IMR-90 (cell line): ENCODE data around the gene NKD1. TPM values are rescaled to one million over a fixed set of nuclear protein-coding genes. Genes with fewer than 3 reads are reported as not detected.

ENCODE experiments used
- ATAC-seq: fragments of 200-7000 bp; cut with Tn5 transposase; 2 replicates; pipeline ENCODE4 v1.9.1; 2020; ENCODE audit warnings: low read depth, mild to moderate bottlenecking, moderate library complexity
- BruUV-seq: library from RNA; stranded (reverse); fragments of 400-500 nt; replicated peaks from 2 replicates; lab custom pipeline; 2021; lab: Mats Ljungman, UMichigan
- CTCF ChIA-PET: fragments of 300-600 bp; formaldehyde crosslinking; extraction: SDS; loops from one replicate; lab custom pipeline; 2021; ENCODE audit warnings: antibody characterized with exemption; lab: Yijun Ruan, JAX
- POLR2A ChIA-PET: fragments of 300-600 bp; sonication (Branson Sonifier 250); formaldehyde crosslinking; loops from one replicate; lab custom pipeline; 2022; ENCODE audit warnings: antibody characterized with exemption; ENCODE audit not compliant: unreplicated experiment; lab: Charles Lee
- DNase-seq: peaks from one replicate; pipeline ENCODE4 v3.0.0; 2013
- H2AFZ ChIP-seq: replicated peaks from 2 replicates; pipeline ENCODE3; 2013; ENCODE audit warnings: low read length, mild to moderate bottlenecking; ENCODE audit not compliant: poor library complexity
- H2AK5ac ChIP-seq: 2 replicates; pipeline ENCODE4 v1.6.1; 2013; ENCODE audit warnings: low read depth, low read length, inconsistent platforms
- H2AK9ac ChIP-seq: replicated peaks from 2 replicates; pipeline ENCODE3; 2013; ENCODE audit warnings: mild to moderate bottlenecking, low read depth, low read length, moderate library complexity; ENCODE audit not compliant: poor library complexity
- H2BK120ac ChIP-seq: 2 replicates; pipeline ENCODE4 v1.6.1; 2013; ENCODE audit warnings: low read depth, low read length, inconsistent platforms
- H2BK15ac ChIP-seq: 3 replicates; pipeline ENCODE4 v1.6.1; 2013; ENCODE audit warnings: low read depth, low read length, inconsistent platforms
- H2BK20ac ChIP-seq: 2 replicates; pipeline ENCODE4 v1.6.1; 2013; ENCODE audit warnings: low read depth, mild to moderate bottlenecking, inconsistent platforms, low read length, moderate library complexity
- H2BK5ac ChIP-seq: 2 replicates; pipeline ENCODE4 v1.6.1; 2013; ENCODE audit warnings: mild to moderate bottlenecking, low read depth, low read length, inconsistent platforms; ENCODE audit not compliant: poor library complexity, severe bottlenecking
- H3K14ac ChIP-seq: replicated peaks from 2 replicates; pipeline ENCODE4 v1.6.1; 2013; ENCODE audit warnings: low read depth, low read length, inconsistent platforms
- H3K18ac ChIP-seq: 2 replicates; pipeline ENCODE4 v1.6.1; 2013; ENCODE audit warnings: low read depth, low read length, control low read depth
- H3K23ac ChIP-seq: 2 replicates; pipeline ENCODE4 v1.6.1; 2013; ENCODE audit warnings: low read depth, low read length, inconsistent platforms
- H3K27ac ChIP-seq: 2 replicates; pipeline ENCODE4 v1.5.1; 2013; ENCODE audit warnings: mild to moderate bottlenecking, control low read depth, low read length; ENCODE audit not compliant: insufficient read depth
- H3K27me3 ChIP-seq: 2 replicates; pipeline ENCODE4 v1.6.1; 2013; ENCODE audit warnings: low read length; ENCODE audit not compliant: control insufficient read depth, insufficient read depth
- H3K36me3 ChIP-seq: 2 replicates; pipeline ENCODE4 v1.6.1; 2013; ENCODE audit warnings: low read length, mixed read lengths; ENCODE audit not compliant: control insufficient read depth, insufficient read depth
- H3K4ac ChIP-seq: 2 replicates; pipeline ENCODE4 v1.6.1; 2013; ENCODE audit warnings: low read depth, low read length, inconsistent platforms
- H3K4me1 ChIP-seq: 2 replicates; pipeline ENCODE4 v1.6.1; 2013; ENCODE audit warnings: low read length, mixed read lengths; ENCODE audit not compliant: control insufficient read depth, insufficient read depth
- H3K4me2 ChIP-seq: 2 replicates; pipeline ENCODE4 v1.6.1; 2013; ENCODE audit warnings: low read depth, mild to moderate bottlenecking, control low read depth, low read length, moderate library complexity
- H3K4me3 ChIP-seq: 2 replicates; pipeline ENCODE4 v1.5.1; 2013; ENCODE audit warnings: low read depth, mild to moderate bottlenecking, control low read depth, low read length, moderate library complexity; ENCODE audit not compliant: insufficient read depth
- H3K56ac ChIP-seq: 2 replicates; pipeline ENCODE4 v1.6.1; 2013; ENCODE audit warnings: low read length, inconsistent platforms; ENCODE audit not compliant: insufficient read depth; ENCODE audit errors: extremely low read depth
- H3K79me1 ChIP-seq, 2 experiments: 2 replicates each; pipeline ENCODE4 v1.6.1; 2013; ENCODE audit warnings: low read length in 2 of 2, inconsistent platforms in 1 of 2, low read depth in 1 of 2
- H3K9ac ChIP-seq: 2 replicates; pipeline ENCODE4 v1.6.1; 2013; ENCODE audit warnings: low read depth, low read length, control low read depth
- H3K9me1 ChIP-seq: 2 replicates; pipeline ENCODE4 v1.6.1; 2013; ENCODE audit warnings: low read length, inconsistent platforms; ENCODE audit not compliant: insufficient read depth
- H3K9me3 ChIP-seq: 2 replicates; pipeline ENCODE4 v1.6.1; 2013; ENCODE audit warnings: low read length; ENCODE audit not compliant: control insufficient read depth, insufficient read depth
- H4K20me1 ChIP-seq: 2 replicates; pipeline ENCODE4 v1.6.1; 2013; ENCODE audit warnings: low read length, inconsistent platforms; ENCODE audit not compliant: insufficient read depth
- H4K5ac ChIP-seq: 2 replicates; pipeline ENCODE4 v1.6.1; 2013; ENCODE audit warnings: mild to moderate bottlenecking, low read depth, low read length, control low read depth
- H4K8ac ChIP-seq, 2 experiments: 2 replicates each; pipeline ENCODE4 v1.6.1; 2013; ENCODE audit warnings: low read depth in 2 of 2, low read length in 2 of 2, control low read depth in 1 of 2, inconsistent platforms in 1 of 2
- H4K91ac ChIP-seq: 2 replicates; pipeline ENCODE4 v1.6.1; 2013; ENCODE audit warnings: low read depth, low read length, inconsistent platforms; ENCODE audit not compliant: insufficient read depth
- CHD1 ChIP-seq: IDR thresholded peaks from 2 replicates; pipeline ENCODE4 v1.6.1; 2012; ENCODE audit warnings: low read depth, low read length, improper control_type of control experiment
- FOS ChIP-seq: fragments of 150-350 bp; IDR thresholded peaks from 2 replicates; pipeline ENCODE4 v1.6.1; 2016; ENCODE audit warnings: low read depth, low read length
- MAFK ChIP-seq: IDR thresholded peaks from 2 replicates; pipeline ENCODE4 v1.6.1; 2012; ENCODE audit warnings: low read depth, low read length, improper control_type of control experiment
- RAD21 ChIP-seq: IDR thresholded peaks from 2 replicates; pipeline ENCODE4 v1.6.1; 2012; ENCODE audit warnings: low read length, improper control_type of control experiment
- RFX5 ChIP-seq: IDR thresholded peaks from 2 replicates; pipeline ENCODE4 v1.8.0; 2012; ENCODE audit warnings: low read depth, mild to moderate bottlenecking, low read length, moderate library complexity
- SMC3 ChIP-seq: fragments of 150-350 bp; IDR thresholded peaks from 2 replicates; pipeline ENCODE4 v1.6.1; 2016; ENCODE audit warnings: low read depth, mild to moderate bottlenecking, antibody characterized with exemption, low read length, moderate library complexity
- WGBS, 2 experiments: methylation state at CpG; one replicate each; pipeline versions ENCODE4 v1.1.5 to v1.1.7; 2013; ENCODE audit warnings: missing lambda C conversion rate in 2 of 2; ENCODE audit not compliant: insufficient read length in 1 of 2; ENCODE audit errors: extremely low coverage in 2 of 2; 5-methylcytosine and 5-hydroxymethylcytosine counted together
- dilution Hi-C: fragments of 300-500 bp; cut with HindIII; formaldehyde crosslinking; loops from one replicate; pipeline ENCODE4 v1.14.3; 2018; ENCODE audit warnings: low sequenced_read_pairs; ENCODE audit not compliant: unreplicated experiment
- in situ Hi-C: fragments of 300-500 bp; cut with MboI; formaldehyde crosslinking; loops from 3 replicates; pipeline ENCODE4 v1.14.3; 2019; ENCODE audit warnings: low sequenced_read_pairs, inconsistent platforms, mixed read lengths
- intact Hi-C: fragments of 100-400 bp; cut with micrococcal nuclease; formaldehyde crosslinking; loops from 2 replicates; pipeline ENCODE4 v1.10.0; 2022
- polyA plus RNA-seq, 3 experiments: library from polyadenylated mRNA; depleted of rRNA; stranded (reverse); fragments of >200 nt; gene quantifications; 2 replicates each; pipeline ENCODE4 v1.2.3, GENCODE V29; 2012; ENCODE audit warnings: low replicate concordance in 1 of 3
- total RNA-seq: library from RNA; depleted of rRNA; stranded (reverse); fragments of >200 nt; gene quantifications from 2 replicates; pipeline ENCODE4 v1.2.3, GENCODE V29; 2012

NKD1 gene
- total and polyA plus RNA-seq, 2 of the 4 experiments (the other 2 are of a cell fraction) = not detected

- Histone ChIP-seq H3K56ac (no peak overlapping the region), H2BK120ac (no peak overlapping the region)
- ATAC-seq = no peak
Observed at GRCh38 chr16:50673496-50674275, 125.5 kb downstream of the NKD1 start.

More at GRCh38 chr16:50673496-50674275, 125.5 kb downstream of the NKD1 start:
- BruUV-seq = no TSS peak
- POLR2A ChIA-PET = no interaction called here
- in situ Hi-C loops = loop anchor here (25.0 kb wide), 1 partner anchor 461 kb away; no protein-coding TSS in a partner anchor
- peaks cover 5% of the 10 kb centered on the region for H3K27me3 ChIP-seq
- H3K4me3 ChIP-seq = no peak overlapping the region
- H3K36me3 ChIP-seq = no peaks in the 10 kb centered on the region
- H2AK9ac ChIP-seq = no peak overlapping the region
- no peak overlapping the region for H3K4me2 ChIP-seq
- no peak overlapping the region for H4K8ac ChIP-seq
- no peak overlapping the region for H3K18ac ChIP-seq
- no peak overlapping the region for H2BK20ac ChIP-seq
- intact Hi-C loops = no loop called here
- 48% methylated on average over 38 of the region's 70 CpGs; no CpG with 5 or more reads in 1 of the 2 experiments for WGBS, 2 experiments
- TF ChIP-seq RAD21 (no peak), RFX5 (no peak), CHD1 (no peak), FOS (no peak), SMC3 (no peak), MAFK (no peak)
- no peak overlapping the region for H3K23ac ChIP-seq
- dilution Hi-C loops = no loop called here
- H3K9me1 ChIP-seq = no peaks in the 10 kb centered on the region
- H3K14ac ChIP-seq = no peak overlapping the region
- no peak overlapping the region for H3K27ac ChIP-seq
- H2AK5ac ChIP-seq = no peak overlapping the region
- H4K5ac ChIP-seq = no peak overlapping the region
- CTCF ChIA-PET = no interaction called here
- no peak overlapping the region for H2BK5ac ChIP-seq
- no peak overlapping the region for H2AFZ ChIP-seq
- no peak overlapping the region for H2BK15ac ChIP-seq
- no peak overlapping the region for H3K9ac ChIP-seq
- H3K4ac ChIP-seq = no peak overlapping the region
- H3K4me1 ChIP-seq = no peaks in the 10 kb centered on the region
- no peak for DNase-seq
- H3K9me3 ChIP-seq = peaks cover 23% of the 10 kb centered on the region
- no peaks in the 10 kb centered on the region for H4K20me1 ChIP-seq
- no peak overlapping the region for H4K91ac ChIP-seq
- H3K79me1 ChIP-seq = no peaks in the 10 kb centered on the region
